Germinal center (tissue), 1 donor: ENCODE measurements around the gene ZNF747.
A peak's percentile ranks its signal among the peaks of the same experiment; 100 is the strongest.
"Not testable (repeated sequence)": the region's sequence is repeated elsewhere in the genome, so short reads cannot be mapped to it uniquely, and the experiment has no call there.

ENCODE experiments used
- DNase-seq: peaks from one replicate; pipeline ENCODE4 v3.0.0; 2012; ENCODE audit warnings: mixed read lengths, low spot score

Gene ZNF747

DNA sequence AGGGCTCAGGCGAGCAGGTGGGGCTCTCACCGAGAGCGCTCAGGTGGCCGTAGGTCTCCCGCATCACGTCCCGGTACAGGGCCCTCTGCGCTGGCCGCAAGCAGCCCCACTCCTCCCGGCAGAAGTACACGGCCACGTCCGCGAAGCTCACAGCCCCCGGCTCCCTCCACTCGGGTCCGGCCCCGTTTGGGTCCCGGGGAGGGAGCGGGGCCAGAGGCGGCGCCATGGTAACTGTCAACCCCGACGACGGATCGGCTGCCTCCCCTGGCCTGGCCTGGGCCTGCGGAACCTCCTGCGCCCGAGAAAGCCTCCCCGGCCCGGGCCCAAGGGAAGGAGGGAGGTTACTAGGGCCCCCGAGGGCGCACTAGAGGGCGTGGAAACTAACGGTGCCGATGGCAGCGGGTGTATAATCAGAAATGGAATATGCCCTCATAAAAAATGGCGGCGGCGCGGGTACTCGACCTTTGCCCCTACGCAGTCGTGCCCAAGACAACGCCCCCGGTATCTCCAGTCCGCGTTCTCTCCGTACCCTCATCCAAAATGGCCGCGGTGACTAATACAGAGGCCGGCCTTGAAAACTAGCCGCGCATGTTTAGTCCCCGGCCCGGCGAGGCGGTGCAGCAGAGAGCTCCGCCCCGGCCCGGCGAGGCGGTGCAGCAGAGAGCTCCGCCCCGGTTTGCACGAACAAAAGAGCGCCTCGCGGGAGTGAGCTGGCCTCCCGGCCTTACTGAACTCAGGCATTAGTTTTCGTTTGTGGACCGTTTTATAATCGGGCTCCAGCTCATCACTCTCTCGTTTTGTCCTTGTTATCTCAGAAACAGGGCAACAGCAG, 23.5 kb upstream of the ZNF747 start, which contains the start of gene ZNF764:
Gene ZNF764 (minus strand): TSS at position 418 of the 832 bp plus-strand sequence. CDS start 192 bp downstream, at position 226.
- peak; percentile 93 for DNase-seq

DNA sequence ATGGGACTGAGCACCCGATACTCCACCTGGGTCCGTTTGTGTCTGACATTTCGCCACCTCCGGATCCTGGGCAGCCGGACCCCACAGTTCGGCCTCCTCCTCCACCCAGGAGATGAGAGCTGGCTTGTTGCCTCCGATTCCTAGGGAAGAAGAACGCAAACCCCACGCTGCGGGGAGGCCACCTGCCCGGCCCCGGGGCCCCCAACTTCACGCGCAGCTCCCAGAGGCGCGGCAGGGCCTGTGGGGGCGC, 23.0 kb upstream of the ZNF747 start:
- DNase-seq = peak; percentile 54

DNA sequence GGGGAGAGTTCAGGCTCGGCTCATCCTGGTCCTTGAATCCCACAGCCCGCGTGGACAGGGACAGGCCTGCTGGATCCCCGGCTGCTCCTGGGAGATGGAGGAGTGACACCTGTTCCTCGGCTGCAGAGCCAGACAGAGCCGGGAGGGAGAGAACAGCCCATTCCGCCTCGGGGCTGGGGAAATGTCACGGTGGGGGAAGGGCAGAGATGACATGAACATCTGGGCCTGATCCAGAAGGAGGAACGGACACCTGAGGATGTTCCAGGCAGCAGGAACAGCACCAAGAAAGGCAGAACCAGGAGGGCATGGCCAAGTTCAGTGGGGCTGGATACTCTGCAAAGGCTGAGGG, 21.4 kb upstream of the ZNF747 start:
- no peak for DNase-seq

DNA sequence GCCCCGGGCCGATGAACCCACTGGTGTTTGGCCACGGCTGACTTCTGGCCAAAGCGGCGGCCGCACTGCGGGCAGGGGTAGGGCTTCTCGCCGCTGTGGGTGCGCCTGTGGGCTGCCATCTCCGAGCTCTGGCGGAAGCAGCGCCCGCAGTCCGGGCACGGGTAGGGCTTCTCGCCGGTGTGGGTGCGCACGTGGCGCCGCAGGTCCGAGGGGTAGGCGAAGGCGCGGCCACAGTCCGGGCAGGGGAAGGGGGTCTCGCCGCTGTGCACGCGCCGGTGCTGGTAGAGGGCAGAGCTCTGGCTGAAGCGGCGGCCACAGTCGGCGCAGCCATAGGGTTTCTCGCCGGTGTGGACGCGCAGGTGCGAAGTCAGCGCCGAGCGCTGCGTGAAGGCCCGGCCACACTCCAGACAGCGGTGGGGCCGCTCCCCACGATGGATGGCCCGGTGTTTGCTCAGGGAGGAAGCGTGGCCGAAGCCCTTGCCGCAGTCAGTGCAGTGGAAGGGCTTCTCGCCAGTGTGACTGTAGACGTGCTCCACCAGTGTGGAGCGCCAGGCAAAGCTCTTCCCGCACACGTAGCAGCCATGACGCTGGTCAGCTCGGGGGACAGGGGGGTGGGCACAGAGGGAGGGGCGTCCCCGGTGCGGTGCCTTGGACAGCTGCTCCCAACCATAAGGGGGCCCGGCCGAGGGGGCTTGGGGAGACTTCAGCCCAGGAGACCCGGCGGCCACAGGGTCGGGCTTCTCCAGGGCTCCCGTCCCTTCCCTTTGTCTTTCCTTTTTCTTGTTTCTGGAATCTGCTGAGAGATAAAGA, 20.9 kb upstream of the ZNF747 start:
- no peak for DNase-seq

DNA sequence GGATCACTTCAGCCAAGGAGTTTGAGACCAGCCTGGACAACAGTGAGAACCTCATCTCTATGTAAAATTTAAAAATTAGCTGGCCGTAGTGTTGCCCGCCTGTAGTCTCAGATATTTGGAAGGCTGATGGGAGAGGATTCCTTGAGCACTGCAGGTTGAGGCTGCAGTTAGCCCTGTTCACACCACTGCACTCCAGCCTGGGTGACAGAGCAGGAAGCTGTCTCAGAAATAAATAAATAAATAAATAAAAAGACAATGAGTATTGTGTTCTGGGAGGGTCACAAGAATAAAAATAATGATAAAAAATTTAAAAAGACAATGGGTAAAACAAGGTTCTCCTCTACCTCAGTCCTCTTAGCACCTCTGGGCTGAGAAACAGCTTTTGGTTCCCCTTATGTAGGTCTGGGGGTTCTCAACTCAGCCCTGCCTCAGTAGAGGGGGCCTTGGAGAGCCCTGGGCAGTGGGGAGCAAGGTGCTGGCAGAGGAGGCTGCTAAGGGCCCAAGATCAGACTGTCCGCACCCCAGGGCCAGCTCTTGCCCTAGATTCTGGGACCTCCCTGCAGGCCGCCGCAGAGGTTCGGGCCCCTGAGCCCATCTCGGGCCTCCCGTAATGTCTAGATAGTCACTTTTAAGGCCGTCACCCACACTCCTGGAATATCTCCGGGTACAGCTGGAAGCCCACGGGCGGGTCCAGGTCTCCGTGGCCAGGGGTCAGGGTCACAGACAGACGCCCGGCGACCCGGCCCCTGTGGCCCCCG, 20.1 kb upstream of the ZNF747 start:
- no peak for DNase-seq

DNA sequence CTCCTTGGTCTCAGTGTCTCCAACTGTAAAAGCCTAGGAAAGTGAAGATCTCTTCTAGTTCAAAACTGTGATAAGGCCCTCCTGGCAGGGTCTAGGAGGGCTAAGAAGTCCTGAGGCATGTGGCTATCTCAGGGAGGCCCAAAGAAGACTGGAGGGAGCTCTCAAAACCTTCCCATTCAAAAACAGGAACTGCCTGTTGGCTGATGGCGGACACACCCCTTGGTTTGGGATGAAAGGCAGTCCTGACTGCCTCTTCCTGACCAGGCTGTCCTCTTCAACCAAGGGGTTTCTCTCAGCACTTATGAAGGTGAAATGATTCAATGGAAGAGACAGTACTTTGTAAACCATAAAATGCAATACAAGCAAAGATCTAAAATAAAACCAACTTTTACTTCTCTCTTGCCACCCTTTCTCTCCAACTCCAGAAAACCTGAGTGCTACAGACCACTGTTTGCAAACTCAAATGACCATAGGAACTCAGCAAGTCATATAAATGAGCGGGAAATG, 18.8 kb upstream of the ZNF747 start:
- no peak for DNase-seq

DNA sequence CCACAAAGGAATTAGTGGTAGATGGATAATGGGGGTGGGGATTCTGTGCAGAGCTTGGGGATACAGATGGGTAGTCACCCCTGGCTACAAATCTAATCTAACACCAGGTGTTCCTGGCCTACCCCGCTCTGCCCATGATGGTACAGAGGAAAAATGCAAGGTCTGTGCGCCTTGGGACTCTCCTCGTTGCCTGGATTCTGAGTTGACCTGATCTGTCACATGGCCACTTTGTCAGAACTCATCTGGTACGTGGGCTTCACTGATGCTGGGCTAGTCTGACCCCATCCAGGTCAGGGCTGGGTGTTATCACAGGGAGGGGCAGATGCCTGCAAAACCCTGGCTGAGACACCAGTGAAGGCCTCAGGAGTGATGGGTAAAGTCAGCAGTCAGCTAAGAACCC, 18.3 kb upstream of the ZNF747 start:
- DNase-seq = no peak

DNA sequence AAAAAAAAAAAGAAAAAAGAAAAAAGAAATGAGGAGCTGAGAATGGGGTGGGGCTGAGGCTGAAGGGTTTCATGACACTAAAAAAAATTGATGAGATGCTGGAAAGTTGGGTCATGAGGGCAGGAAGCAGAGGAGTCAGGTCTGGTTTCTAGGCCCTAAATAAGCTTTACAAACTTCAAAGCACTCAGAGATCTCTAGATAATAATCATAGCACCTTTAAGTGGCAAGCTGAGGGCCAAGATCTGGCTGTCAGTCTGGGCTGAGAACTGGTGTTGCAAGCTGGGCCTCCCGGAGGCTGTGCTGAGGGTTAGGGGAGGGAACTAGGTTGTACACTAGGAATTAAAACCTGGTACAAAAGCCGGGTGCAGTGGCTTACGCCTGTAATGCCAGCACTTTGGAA, 17.1 kb upstream of the ZNF747 start:
- DNase-seq = no peak

DNA sequence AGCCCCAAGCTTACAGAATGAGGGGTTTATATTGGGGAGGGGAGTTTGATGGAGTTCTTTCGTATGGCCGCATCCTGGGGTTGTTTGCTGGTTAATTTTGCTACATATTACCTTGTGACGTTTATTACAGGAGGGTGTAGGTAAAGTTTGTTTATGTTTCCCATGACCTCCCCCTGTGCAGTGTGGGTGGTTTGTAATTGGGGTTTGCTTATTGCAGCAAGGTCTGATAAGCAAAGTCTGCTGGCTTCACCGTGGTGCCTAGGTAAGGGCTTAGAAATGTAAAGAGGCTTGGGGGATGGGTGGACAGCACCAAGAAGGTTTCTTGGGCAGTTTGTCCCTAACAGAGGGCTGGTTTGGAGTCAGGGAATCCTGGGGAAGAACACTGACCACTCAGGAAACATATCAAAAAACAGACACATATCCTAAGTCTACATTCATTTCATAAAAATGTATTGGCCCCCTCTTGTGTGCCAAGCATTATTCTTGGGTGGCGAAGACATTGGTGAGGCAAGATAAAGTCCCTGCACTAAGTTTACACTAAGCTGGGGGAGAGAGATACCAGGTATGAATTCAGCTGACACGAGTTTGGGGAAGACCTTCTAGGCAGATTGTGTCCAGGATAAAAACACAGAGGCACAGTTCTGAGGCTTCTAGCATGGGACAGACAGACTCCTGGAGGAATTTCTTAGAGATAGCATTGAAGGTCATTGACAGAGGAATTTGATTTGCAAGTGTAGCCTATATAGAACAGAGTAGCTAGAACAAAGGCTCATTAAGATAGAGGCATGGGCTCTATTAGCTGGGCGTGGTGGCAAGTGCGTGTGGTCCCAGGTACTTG, 14.0 kb upstream of the ZNF747 start:
- DNase-seq = no peak

DNA sequence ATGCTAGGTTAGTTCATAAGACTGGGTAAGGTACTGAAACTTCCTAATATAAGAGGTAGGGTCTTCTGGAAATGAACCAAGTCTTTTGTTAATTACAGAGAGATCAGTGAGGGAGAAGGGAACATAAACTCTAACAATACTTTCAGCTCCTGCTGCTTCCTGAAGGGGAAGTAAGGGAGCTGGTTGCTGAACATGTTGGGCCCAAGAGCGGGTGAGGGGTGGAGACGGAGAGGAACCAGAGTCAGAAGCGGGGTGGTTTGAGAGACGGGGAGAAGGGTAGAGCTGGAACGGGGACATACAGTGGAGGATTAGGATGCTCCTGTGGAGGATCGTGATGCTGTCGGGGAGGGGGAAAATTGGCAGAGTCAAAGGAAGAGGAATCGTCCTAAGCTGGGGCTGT, 11.5 kb upstream of the ZNF747 start:
- DNase-seq = no peak

DNA sequence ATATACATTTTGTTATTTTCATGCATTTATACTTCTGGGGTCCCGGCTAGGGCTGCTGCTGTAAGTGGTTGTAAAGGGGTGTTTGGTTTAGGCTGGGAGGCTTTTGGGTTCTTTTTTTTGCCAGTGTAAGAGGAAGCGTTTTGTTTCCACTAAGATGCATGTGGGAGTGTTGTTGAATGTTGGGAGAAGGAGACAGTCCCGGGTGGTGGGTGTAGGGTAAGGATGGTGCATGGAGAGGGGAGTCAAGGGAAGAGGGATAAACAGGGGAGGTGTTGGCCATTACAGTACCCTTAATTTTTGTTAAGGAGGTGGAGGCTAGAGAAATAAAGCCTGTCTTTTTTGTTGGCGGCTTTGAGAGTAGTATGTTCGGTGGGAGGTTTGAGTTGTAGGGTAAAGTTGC, 8.4 kb upstream of the ZNF747 start:
- no peak for DNase-seq

DNA sequence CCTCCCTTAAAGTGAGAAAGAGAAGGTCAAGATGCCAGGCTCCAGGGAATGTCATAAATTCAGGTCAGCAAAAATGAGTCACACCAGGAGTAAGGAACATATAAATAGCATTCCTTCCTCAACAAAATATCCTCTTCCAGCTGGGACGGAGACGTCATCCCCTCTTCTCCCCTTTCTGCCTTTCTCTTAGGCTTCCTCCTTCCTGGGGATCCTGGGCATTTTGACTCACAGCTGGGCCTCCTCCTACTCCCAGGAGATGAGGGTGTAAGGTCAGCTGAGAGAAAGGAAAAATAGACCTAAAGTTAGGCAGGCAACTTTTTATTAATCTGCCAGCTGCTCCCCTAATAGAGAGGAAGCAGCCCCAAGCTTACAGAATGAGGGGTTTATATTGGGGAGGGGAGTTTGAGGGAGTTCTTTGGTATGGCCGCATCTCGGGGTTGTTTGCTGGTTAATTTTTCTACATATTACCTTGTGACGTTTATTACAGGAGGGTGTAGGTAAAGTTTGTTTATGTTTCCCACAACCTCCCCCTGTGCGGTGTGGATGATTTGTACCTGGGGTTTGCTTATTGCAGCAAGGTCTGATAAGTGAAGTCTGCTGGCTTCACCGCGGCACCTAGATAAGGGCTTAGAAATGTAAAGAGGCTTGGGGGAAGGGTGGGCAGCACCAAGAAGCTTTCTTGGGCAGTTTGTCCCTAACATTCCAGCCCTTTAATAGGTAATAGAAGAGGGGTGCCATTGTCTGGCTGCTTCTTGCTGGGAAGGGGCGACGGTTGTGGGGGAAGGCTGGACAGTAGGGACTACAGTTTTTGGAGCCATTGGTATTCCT, 7.1 kb upstream of the ZNF747 start:
- no peak for DNase-seq

DNA sequence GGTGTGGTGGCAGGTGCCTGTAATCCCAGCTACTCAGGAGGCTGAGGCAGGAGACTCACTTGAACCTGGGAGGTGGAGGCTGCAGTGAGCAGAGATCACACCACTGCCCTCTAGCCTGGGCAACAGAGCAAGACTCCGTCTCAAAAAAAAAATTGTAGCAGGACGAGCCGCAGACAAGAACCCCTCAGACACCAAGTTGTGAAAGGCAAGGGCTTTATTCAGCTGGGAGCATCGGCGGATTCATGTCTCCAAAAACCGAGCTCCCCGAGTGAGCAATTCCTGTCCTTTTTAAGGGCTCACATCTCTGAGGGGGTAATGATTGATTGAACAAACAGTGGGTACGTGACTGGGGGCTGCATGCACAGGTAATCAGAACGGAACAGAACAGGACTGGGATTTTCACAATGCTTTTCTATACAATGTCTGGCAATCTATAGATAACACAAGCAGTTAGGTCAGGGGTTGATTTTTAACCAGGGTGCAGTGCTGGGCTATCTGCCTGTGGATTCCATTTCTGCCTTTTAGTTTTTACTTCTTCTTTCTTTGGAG, 6.3 kb upstream of the ZNF747 start:
- DNase-seq = not testable (repeated sequence)

DNA sequence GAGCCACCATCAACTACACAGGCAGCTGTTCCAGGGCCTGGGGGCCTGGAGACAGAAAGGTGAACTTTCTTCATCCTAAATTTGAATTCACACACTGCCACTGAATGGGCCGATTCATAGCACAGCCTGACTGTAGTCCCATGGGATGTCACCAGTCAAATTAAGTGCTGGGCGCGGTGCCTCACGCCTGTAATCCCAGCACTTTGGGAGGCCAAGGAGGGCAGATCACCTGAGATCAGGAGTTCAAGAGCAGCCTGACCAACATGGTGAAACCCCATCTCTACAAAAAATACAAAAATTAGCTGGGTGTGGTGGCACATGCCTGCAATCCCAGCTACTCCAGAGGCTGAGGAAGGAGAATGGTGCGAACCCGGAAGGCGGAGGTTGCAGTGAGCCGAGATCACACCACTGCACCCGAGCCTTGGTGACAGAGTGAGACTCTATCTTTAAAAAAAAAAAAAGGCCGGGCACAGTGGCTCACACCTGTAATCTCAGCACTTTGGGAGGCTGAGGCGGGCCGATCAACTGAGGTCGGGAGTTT, 5.4 kb upstream of the ZNF747 start:
- not testable (repeated sequence) for DNase-seq

DNA sequence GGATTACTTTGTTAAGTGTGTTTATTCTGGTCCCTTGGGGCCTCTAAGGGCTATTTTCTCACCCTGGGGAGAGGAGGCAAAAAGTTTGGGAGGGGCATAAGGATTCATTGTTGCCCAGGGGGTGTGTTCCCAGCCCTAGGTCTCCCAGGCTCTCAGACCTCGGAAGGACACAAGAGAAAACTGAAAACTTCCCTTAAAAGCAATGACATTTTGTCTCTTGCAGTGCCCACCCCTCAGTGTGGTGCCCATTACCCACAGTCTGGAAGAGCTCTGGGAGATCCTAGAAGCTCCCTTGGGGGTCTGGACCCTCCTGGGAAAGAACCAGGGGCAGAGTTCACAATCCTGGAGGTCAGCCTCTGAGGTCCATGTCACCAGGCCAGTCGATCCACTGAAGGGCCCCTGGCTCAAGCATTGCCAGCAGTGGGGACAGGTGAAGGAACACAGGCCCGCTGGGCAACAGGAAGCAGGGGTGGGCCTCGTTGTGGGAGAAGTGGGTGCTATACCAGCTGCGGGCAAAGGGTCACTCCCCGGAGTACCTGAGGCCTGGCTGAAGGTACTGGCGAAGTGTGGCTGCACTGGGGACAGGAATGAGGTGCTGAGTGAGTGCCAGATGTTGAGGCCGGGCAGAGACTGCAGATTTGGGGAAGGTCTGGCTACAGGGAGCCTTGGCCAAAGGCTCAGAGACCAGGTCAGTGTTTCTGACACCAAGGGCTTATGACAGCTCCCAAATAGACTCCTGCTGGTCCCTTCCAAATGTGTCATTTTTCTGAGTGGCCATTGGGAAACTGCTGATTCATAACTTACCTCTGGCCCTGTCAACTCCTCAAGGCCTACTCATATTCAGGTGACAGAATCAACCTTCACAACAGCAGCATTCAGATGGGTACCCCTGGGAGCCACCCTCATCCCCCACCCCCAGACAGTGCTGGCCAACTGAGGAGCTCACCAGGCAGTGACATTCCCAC, 4.6 kb upstream of the ZNF747 start:
- DNase-seq = no peak

DNA sequence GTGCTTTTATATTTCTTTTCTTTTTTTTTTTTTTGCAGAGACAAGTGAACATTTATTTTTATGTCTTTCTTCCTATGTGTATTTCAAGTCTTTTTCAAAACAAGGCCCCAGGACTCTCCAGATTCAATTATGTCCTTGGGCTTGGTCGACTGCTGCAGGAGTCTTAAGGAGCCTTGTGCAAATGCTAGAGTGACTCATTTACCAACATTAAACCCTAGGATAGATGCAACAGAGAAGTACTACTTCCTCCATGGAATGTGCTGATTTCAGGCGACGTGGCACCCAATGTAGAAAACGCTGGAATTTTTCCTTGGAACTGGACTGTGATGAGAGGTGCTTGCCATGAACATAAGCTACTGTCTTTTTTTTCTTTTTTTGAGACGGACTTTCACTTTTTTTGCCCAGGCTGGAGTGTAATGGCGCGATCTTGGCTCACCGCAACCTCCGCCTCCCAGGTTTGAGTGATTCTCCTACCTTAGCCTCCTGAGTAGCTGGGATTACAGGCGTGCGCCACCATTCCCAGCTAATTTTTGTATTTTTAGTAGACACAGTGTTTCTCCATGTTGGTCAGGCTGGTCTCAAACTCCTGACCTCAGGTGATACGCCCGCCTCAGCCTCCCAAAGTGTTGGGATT, 1.9 kb upstream of the ZNF747 start:
- DNase-seq = not testable (repeated sequence)

DNA sequence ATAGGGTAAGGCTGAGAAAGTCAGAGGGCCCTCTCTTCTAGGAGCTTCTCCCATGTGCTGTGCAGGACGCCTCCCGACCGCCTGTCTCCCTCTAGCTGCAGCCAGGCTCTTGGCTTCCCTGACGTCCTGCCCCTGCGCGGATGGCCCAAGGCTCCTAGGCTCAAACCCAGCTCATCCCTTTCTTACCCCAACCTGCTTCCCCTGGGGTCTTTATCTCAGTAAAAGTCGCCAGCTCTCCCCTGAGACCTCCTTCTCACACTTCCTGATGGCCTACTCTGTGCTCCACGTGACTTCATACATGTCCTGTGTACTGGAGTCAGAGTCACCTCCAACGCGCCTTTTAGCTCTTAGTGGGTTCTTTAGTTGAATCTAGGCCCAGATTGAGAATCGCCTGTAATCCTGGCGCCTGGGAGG, 1.1 kb upstream of the ZNF747 start:
- peak; percentile 72 for DNase-seq

DNA sequence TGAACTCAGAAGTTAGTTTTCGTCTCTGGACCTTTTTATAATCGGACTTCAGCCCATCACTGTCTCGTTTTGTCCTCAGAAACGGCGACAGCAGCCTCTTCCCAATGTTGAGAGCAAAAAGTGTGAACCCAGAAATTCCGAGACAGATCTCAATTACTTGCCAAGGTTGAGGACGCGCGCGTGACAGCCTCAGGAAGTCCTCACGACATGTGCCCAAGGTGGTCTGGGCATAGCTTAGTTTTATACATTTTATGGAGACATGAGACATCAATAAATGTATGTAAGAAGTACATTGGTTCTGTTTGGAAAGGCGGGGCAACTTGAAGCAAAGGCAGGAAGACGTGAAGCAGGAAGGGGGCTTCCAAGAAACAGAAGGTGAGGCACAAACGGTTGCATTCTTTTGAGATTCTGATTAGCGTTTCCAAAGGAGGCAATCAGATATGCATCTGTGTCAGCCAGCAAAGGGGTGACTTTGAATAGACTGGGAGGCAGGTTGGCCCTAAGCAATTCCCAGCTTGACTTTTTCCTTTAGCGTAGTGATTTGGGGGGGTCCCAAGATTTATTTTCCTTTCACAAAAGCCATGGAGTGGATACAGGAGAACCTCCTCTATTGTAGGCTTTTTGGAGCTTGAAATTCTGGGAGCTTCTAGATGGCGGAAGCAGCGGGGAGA, 583 bp upstream of the ZNF747 start:
- no peak for DNase-seq
